SH-SY5Y (cell line): ENCODE measurements around the gene PCBP4.

Experiments
- GATA2 ChIP-seq: IDR thresholded peaks from 2 replicates; pipeline ENCODE4 v1.6.1; 2011; ENCODE audit warnings: mild to moderate bottlenecking, low read depth, low read length
- GATA3 ChIP-seq: IDR thresholded peaks from 2 replicates; pipeline ENCODE4 v1.6.1; 2011; ENCODE audit warnings: low read depth, mild to moderate bottlenecking, low read length, moderate library complexity

DNA sequence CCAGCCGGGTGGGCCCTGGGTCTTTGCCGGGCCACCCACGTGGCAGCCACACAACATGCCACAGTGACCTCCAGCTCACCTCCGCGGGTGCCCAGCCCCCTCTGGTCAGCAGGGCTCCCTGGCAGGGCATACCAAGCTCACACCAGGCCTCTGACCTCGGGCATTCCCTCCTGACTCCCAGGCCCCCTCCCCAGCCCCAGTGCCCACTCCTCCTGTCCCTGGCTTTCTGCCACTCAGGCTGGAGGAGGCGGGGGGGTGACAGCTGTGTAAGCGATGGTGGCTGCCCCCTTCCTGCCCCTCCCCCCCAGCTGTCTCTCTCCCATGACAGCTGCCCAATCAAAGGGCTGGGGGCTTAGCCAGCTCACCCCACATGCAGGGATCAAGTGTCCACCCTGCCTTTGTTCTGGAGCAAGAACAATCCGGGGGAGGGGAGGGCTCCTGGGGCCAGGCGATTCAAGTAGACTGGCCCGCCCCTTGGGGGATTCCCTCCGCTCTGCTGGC is 3.3 kb downstream of the PCBP4 start:
- TF ChIP-seq GATA2 (no peak), GATA3 (no peak)
